Inflammatory macrophage treated with lipopolysaccharide for 4 hours (primary cell): ENCODE results near the gene CHST8.

Experiments used
- DNase-seq: peaks from one replicate; pipeline ENCODE4 v3.0.0-alpha.2; 2020

CHST8 gene

GRCh38 chr19:33618884-33619283 is 2.9 kb upstream of the CHST8 start:
- no peak for DNase-seq

GRCh38 chr19:33620611-33621010 is 1.1 kb upstream of the CHST8 start:
- no peak for DNase-seq

DNA sequence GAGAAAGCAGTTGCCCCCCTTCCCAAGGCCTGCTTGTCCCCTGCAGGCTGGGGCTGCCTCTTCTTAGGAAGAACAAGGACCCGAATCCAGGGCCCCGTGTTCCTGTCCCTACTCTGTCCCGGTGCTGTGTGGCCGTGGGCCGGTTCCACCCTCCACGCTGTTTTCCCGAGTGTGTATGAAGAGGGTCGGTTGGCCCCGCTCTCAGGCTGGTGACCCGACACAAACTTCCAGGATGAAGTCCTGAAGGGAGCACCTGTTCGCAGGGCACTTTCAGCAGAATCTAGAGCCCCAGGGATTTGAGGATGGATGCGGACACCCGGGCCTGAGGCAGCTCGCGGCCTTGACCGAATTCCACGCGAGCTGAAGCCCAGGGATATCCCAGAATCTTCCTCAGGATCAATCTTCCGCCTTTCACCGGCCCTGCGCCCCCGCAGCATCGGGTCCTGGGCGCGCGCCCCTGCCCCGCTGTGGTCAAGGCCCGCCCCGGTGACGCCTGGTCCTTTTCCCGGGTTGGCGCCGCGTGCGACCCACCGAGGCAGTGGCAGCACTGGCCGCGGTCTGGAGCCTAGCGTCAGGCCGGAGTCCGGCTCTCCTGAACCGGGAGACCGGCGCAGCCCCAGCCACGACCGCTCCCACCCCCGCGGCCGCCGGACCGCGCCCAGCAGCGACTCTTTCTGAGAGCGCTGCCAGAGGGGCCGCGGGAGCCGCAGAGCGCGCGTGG is 528 bp upstream of the CHST8 start:
- DNase-seq, result no peak

DNA sequence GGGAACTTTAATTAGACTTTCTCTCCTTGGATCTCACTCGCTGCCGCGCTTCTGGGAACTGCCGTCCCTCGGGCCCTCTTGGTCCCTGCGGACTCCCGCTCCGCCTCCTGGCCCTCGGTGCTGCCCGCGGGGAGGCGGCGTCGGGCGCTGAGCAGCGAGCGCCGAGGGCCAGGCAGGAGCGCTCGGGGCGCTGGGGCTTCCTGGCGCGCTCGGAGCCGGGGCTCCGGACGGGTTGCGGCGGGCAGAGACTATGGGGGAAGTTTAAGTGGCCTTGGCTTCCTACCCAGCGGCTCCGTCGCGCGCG is 704 bp downstream of the CHST8 start:
- DNase-seq, result no peak

DNA sequence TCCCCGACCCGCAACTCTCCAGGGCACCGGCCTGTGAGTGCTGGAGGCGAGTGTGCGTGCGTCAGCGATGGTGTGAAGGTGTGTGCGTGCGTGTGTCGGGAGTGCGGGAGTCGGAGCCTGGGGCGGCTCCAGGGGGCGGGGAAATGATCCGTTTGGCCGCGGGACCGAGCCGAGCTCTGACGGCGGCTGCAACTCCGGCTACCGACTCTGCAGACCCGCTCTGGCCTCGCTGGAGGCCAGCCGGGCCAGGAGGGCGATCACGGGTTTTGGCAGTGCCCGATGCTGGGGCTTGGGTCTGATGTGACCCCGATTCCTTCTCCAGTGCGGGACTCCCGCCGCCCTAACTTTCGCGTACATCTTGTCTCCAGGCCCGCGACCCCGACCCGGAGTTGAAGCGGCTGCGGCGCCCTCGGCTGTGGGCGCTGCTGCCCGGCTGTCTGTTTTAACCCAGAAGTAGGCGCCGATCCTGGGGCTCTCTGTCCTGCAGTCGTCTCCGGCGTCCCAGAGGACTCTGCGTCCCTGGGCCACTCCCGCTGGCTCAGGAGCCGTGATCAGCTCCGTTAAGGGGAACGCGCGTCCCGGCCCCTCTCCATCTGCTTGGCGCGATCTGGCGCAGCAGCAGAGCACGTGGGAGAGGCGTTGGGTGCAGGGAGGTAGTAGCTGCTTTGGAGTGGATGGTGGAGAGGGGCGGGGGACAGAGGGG is 1.2 kb downstream of the CHST8 start:
- DNase-seq, result no peak

- DNase-seq, result no peak
These were observed 2.8 kb downstream of the CHST8 start for GRCh38 chr19:33624586-33624985.

- no peak for DNase-seq
These were observed 5.8 kb downstream of the CHST8 start for GRCh38 chr19:33627526-33627925.

DNA sequence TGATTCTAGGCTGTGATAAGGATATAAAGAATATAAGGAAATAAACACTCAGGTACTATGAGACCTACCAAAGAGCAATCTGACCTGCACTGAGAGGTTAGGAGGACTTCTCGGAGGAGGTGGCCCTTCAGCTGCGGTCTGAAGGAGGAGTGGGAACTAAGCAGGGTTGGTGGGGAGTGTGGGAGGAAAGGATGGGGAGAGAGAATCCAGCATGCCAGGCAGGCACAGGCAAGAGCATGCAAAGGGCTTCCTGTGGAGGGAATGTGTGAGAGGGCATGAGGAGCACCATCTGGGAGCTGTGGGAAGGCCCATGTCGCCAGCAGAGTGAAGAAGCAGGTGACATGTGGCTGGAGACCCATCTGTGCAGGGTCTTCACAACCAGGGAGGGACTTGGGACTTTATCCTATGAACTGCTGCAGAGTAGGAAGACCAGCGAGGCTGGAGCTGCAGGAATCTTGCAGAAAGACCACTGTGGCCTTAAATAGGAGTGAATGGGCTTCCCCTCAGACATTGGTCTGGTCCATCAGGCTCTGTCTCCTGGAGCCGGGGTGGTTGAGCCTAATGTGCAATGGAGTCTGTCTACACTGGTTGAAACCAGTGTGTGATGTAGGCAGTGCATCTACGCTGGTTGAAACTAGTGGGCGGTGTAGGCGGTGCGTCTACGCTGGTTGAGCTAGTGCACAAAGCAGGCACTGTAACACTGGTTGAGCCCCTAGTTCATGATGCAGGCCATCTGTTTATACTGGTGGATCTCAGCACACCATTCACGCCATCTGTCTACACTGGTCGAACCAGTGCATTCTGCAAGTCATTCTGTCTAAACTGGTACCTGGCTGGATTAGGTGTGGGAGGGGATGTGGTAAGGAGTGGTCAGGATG is 6.4 kb downstream of the CHST8 start:
- no peak for DNase-seq

DNA sequence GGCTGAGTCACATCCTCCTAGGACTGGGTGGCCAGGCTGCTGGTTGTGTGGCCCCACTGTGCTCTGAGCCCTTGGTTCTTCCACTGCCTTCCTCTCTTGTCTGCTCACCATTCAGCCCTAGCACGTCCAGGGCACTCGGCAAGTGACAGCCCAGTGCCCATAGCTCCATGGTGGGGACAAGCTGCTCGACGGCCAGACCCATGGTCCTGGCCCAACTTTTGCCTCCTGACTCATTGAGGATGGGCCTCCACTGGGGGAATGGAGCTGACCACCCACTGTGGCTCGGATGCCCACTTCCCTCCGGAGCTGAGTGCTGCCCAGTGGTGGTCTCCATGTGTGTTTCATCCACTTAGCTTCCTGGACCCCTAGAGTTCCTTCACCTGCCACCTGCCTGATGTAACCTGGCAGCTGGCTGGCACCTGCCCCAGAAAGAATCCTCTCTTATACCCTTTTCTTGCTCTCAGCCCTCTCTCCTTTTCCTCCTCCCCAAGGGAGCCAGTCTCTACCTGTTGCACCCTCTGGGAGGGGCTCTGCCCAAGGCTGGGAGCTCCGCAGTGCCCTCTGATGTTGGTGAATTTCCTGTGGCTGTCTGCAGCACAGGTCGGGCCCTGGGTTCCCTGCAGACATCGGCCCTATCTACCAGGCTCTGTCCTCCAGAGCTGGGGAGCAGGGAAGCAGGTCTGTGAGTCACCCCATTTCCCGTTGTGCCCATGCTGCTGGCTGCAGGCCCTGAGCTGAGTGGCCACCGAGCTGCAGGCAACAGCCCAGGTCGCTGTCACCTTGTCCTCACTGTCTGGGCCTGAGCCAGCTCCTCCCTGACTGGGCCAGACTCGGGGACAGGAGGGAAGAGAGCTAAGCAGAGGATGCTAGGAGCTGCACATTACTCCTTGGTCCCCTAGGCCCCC is 7.4 kb downstream of the CHST8 start:
- no peak for DNase-seq

DNA sequence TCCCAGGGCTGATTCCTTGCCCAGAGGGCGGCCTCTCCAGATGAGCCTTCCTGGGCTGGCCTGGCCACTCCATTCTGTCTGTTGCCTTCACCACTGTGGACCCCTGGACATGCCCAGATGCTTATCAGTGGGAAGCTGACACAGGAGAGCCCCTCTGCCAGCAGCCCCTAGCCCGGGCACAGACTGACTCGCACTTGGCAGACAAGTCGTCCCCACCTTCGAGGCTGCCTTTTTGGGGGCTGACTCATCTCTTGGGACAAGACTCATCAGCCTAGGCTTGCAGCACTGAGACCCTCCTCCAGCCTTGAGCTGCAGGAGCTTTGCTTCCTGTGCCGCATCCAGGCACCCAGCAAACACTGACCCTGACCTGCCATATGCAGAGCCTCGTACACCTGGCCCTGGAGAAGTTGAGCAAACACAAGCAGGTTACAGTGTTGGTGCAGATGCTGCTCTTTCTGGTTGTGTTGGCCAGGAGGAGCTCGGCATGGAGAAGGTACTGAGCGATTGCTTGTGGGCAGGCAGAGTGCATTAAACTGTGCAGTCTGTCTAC is 8.1 kb downstream of the CHST8 start:
- DNase-seq, result no peak

DNA sequence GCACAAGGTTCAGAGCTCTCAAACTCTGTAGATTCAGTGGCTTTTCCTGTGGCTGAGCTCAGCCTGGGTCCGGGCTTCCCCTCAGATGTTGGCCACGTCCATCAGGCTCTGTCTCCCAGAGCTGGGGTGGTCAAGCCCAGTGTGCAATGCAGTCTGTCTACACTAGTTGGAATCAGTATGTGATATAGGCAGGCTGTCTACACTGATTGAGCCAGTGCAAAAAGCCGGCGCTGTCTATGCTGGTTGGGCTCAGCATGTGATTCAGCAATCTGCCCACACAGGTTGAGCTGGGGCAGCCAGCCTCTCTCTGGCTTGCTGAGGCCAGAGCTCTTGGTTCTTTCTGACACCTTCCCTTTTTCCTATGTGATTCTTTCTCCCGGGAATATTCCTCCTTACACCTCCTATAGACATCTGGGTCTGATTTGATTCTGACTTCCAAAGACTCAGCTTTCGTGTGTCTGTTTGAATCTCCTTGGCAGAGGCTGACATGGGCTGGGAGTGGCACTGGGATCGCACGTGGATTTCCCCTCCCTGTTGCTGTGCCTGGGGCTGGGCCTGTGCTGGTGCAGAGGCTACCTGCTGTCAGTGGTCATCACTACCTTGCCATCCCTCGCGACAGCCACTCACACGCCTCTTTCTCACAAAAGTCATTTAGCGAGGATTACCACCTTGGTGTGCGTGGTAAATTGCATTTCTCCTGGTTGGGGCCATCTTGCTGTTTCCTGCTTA is 9.3 kb downstream of the CHST8 start:
- no peak for DNase-seq

DNA sequence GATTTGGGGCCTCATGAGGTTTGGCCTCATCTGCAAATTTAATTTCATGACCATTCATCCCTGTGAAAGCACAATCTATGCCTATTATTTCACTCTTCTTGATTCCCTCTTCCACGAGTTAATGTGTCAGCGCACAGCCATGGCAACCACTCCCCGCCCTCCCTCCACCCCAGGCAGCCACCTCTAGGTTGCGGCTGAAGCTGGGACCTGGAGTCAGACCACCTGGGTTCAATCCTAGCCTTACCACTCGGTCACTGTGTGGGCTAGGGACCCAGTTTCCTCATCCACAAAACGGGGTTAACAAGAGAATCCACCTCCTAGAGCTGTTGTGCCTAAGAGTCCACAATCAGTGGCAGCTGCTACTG is 9.8 kb downstream of the CHST8 start:
- no peak for DNase-seq

DNA sequence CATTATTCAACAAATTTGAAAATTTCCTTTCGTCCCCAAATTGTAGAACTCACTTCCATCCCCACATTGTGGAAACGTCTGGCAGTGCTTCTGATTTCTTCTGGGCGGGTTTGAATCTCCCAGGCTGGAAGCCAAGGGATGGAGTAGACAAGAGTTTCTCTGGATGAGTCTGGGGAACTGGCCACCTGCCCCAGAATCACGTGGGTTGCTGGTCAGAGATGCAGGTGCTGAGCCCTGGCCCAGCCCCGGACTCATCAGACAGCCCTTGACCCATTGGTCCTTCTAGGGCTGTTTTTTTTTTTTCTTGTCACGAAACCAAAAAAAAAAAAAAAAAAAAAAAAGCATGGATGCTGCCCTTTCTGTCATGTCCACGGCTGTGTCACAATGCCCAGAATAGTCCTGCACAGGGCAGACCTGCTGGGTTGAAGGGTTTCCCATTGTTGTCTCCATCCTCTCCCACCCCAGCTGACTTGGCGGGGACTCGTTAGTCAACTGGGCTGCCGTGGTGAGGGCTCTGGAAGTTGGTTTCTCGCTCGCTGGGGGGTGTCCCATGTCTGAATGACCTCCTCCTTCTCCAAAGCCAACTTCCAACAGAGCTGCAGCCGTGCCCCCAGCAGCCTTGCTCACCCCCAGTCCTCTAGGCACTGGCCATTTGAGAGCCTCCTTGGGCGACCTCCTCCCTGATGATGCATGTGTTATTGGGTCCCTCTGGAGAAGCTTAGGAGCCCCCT is 12.8 kb downstream of the CHST8 start:
- no peak for DNase-seq

GRCh38 chr19:33638167-33639034 is 16.6 kb downstream of the CHST8 start:
- no peak for DNase-seq

DNA sequence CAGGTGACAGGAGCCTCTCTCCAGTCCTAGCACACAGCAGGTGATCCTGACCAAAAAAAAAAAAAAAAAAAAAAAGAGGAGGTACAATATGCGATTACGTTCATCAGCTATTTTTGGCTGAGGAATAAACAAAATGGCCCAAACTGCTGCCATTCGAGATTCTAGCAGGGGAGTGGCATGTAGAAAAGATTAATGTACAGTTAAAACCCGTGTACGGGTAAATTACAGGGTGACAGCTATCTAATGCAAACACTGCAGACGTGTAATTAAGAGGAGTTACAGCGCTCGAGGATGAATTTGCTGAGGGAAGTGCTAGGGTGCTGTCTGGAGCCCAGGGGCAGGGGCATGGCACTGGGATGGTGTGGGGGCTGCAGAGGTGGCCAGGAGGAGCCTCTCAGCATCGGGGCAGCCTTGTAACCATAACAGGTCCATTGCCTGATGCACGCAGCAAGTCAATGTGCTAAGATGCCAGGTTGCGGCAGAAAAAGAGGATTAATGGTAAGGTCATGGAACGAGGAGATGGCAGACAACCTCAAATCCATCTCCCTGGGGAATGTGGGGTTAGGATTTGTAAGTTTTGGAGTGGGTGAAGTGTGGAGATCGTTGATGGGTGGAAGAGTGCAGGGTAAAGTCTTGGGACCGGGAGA is 17.4 kb downstream of the CHST8 start:
- no peak for DNase-seq

- DNase-seq, result no peak
These were observed 19.0 kb downstream of the CHST8 start for GRCh38 chr19:33640773-33641172.

GRCh38 chr19:33641261-33641660 is 19.5 kb downstream of the CHST8 start:
- DNase-seq, result no peak

DNA sequence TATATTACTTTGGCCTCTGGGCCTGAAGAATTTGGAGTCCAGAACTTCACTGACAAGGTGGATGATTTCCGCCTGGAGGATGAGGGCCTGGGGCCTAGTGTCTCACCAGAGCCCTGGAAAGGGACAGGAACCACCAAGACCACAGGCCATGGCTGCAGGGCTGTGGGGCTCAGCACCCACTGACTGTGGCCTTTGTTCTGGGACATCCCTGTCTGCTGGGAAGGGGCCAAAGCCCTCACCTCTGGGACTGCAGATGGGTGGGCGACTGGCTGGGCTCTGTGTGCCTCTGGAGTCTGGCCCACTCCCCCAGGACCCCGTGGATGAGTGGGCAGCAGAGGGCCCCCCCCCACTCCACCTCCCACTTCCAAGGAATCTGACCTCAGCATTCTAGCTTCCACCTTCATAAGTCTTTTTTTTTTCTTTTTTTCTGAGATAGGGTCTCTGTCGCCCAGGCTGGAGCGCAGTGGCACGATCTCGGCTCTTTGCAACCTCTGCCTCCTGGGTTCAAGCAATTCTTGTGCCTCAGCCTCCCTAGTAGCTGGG is 20.3 kb downstream of the CHST8 start:
- DNase-seq, result no peak

GRCh38 chr19:33644284-33644836 is 22.6 kb downstream of the CHST8 start:
- DNase-seq, result no peak
